ENCODE measurements around the gene HMGCL. TPM values are rescaled to one million over a fixed set of nuclear protein-coding genes. Genes with fewer than 3 reads are reported as not detected.

The HMGCL gene
- total and polyA plus RNA-seq, 9 donors: 14.3 to 41.4 (median 25.9) TPM

GRCh38 chr1:23756676-23757075 lies 68.6 kb downstream of the HMGCL start:
- H3K27ac ChIP-seq: no peak overlapping the region
- no peaks in the 10 kb centered on the region for H3K27me3 ChIP-seq
- no peak for DNase-seq
- H3K9me3 ChIP-seq: no peaks in the 10 kb centered on the region
- intact Hi-C loops (cut with DNase I): no loop called here
- TF ChIP-seq EP300 (IDR thresholded peaks at IDR 0.05): no peak
- no peaks in the 10 kb centered on the region for H3K4me1 ChIP-seq (ENCODE audit: insufficient read depth)
- no peaks in the 10 kb centered on the region for H3K36me3 ChIP-seq
- H3K4me3 ChIP-seq: no peak overlapping the region
- 80 to 84% (median 81%) methylated on average over 3 of the region's 3 CpGs for WGBS, 3 donors

- no peaks in the 10 kb centered on the region for H3K36me3 ChIP-seq
- TF ChIP-seq POLR2A (IDR thresholded peaks at IDR 0.05): no peak
- no peak for TF ChIP-seq CTCF (IDR thresholded peaks at IDR 0.05)
- 29 to 44% (median 36%) methylated on average over 1 of the region's 1 CpG for WGBS, 3 donors
- H3K4me1 ChIP-seq (ENCODE audit: insufficient read depth): no peaks in the 10 kb centered on the region
- H3K27me3 ChIP-seq: no peaks in the 10 kb centered on the region
- intact Hi-C loops (cut with DNase I): no loop called here
- H3K9me3 ChIP-seq: no peaks in the 10 kb centered on the region
- no peak for DNase-seq
- no peak overlapping the region for H3K4me3 ChIP-seq
- H3K27ac ChIP-seq: no peak overlapping the region
Observed at GRCh38 chr1:23752909-23753308, 72.3 kb downstream of the HMGCL start.

Other genes starting within 250 kb of the HMGCL start
- 1,000 to 10,000 TPM; 1,656 to 2,751 (median 1,969) TPM for gene RPL11, start 133.6 kb downstream of the HMGCL start, total RNA-seq
- 1,000 to 10,000 TPM; 4,158 to 5,066 TPM for gene RPL11, start 133.6 kb downstream of the HMGCL start, polyA plus RNA-seq
- gene ELOA, start 82.0 kb downstream of the HMGCL start, total RNA-seq: 10 to 100 TPM; 17.8 to 38.0 (median 27.3) TPM
- 10 to 100 TPM; 13.0 to 29.8 TPM for gene ELOA, start 82.0 kb downstream of the HMGCL start, polyA plus RNA-seq
- 10 to 100 TPM; 39.9 to 46.5 (median 42.7) TPM for gene PITHD1, start 47.0 kb downstream of the HMGCL start, total RNA-seq
- 10 to 100 TPM; 43.4 to 55.0 TPM for gene PITHD1, start 47.0 kb downstream of the HMGCL start, polyA plus RNA-seq
- 10 to 100 TPM; 16.5 to 33.2 (median 27.3) TPM for gene LYPLA2, start 34.3 kb downstream of the HMGCL start, total RNA-seq
- 10 to 100 TPM in 1 of 2 donors, 1 to 10 TPM in 1; 8.5 to 23.4 TPM for gene LYPLA2, start 34.3 kb downstream of the HMGCL start, polyA plus RNA-seq
- 10 to 100 TPM; 10.1 to 17.7 (median 13.4) TPM for gene GALE, start 24.7 kb downstream of the HMGCL start, total RNA-seq
- gene GALE, start 24.7 kb downstream of the HMGCL start, polyA plus RNA-seq: 10 to 100 TPM in 1 of 2 donors, 1 to 10 TPM in 1; 3.2 to 11.5 TPM
- gene FUCA1, start 42.9 kb upstream of the HMGCL start, total RNA-seq: 10 to 100 TPM; 21.7 to 66.1 (median 25.6) TPM
- gene FUCA1, start 42.9 kb upstream of the HMGCL start, polyA plus RNA-seq: 100 to 1,000 TPM in 1 of 2 donors, 10 to 100 TPM in 1; 25.0 to 112 TPM
- under 1 TPM in 2 of 7 donors, not detected in 5; 0.03 to 0.11 TPM for gene CNR2, start 87.9 kb upstream of the HMGCL start, total RNA-seq
- gene CNR2, start 87.9 kb upstream of the HMGCL start, polyA plus RNA-seq: under 1 TPM in 1 of 2 donors, not detected in 1; 0.10 TPM
- gene PNRC2, start 134.4 kb upstream of the HMGCL start, total RNA-seq: 100 to 1,000 TPM in 3 of 7 donors, 10 to 100 TPM in 4; 72.5 to 121 (median 99.0) TPM
- 100 to 1,000 TPM in 1 of 2 donors, 10 to 100 TPM in 1; 92.4 to 119 TPM for gene PNRC2, start 134.4 kb upstream of the HMGCL start, polyA plus RNA-seq
- gene SRSF10, start 154.9 kb upstream of the HMGCL start, total RNA-seq: 100 to 1,000 TPM in 3 of 7 donors, 10 to 100 TPM in 4; 86.4 to 130 (median 99.1) TPM
- gene SRSF10, start 154.9 kb upstream of the HMGCL start, polyA plus RNA-seq: 10 to 100 TPM; 57.1 to 99.8 TPM